K562 (cell line): Measurements from ENCODE around the gene RHBDF2. TPM values are rescaled to one million over a fixed set of nuclear protein-coding genes. Genes with fewer than 3 reads are reported as not detected.
A peak's percentile ranks its signal among the peaks of the same experiment; 100 is the strongest.

ENCODE experiments used
- ARHGAP35 ChIP-seq: fragments of 450-650 bp; IDR thresholded peaks from 2 replicates; pipeline ENCODE4 v1.6.1; 2018; ENCODE audit not compliant: partially characterized antibody
- CEBPB ChIP-seq: fragments of 450-650 bp; IDR thresholded peaks from 2 replicates; pipeline ENCODE4 v1.6.1; 2016; ENCODE audit warnings: missing genetic modification characterization, missing compliant biosample characterization
- CREB5 ChIP-seq: fragments of 250-450 bp; sonication (Bioruptor Pico); IDR thresholded peaks from 2 replicates; pipeline ENCODE4 v1.5.0; 2020; ENCODE audit warnings: mild to moderate bottlenecking
- CTCF ChIP-seq, 3 experiments: IDR thresholded peaks in 2 of 3; conservative IDR thresholded peaks in 1 of 3; 2 replicates each; pipeline ENCODE4 v1.5.1; 2011 to 2012; ENCODE audit warnings: low read length in 3 of 3, mild to moderate bottlenecking in 3 of 3, control low read depth in 2 of 3, improper control_type of control experiment in 1 of 3, inconsistent platforms in 1 of 3, low read depth in 1 of 3, mixed read lengths in 1 of 3, moderate library complexity in 1 of 3; ENCODE audit not compliant: insufficient read depth in 2 of 3
- GABPA ChIP-seq: fragments of 200-800 bp; sonication (Bioruptor generic); conservative IDR thresholded peaks from 2 replicates; pipeline ENCODE4 v1.6.1; 2016; ENCODE audit warnings: low read depth, missing genetic modification characterization, missing compliant biosample characterization
- GTF3C2 ChIP-seq: IDR thresholded peaks from 3 replicates; pipeline ENCODE4 v1.6.1; 2011; ENCODE audit warnings: borderline replicate concordance, mild to moderate bottlenecking, moderate library complexity; ENCODE audit not compliant: insufficient read length; ENCODE audit errors: extremely low read depth
- HOXB6 ChIP-seq: fragments of 250-450 bp; sonication (Bioruptor Pico); IDR thresholded peaks from 2 replicates; pipeline ENCODE4 v1.5.1; 2022; ENCODE audit warnings: mild to moderate bottlenecking, borderline replicate concordance
- MITF ChIP-seq: IDR thresholded peaks from 2 replicates; pipeline ENCODE4 v1.6.1; 2014; ENCODE audit warnings: antibody characterized with exemption
- MTA2 ChIP-seq: fragments of 450-650 bp; IDR thresholded peaks from 2 replicates; pipeline ENCODE4 v1.6.1; 2016; ENCODE audit warnings: low read depth
- NCOA6 ChIP-seq: fragments of 450-650 bp; IDR thresholded peaks from 2 replicates; pipeline ENCODE4 v1.6.1; 2017; ENCODE audit warnings: mild to moderate bottlenecking
- NR0B1 ChIP-seq: fragments of 450-650 bp; IDR thresholded peaks from one replicate; pipeline ENCODE4 v1.6.1; 2018; ENCODE audit warnings: mild to moderate bottlenecking, moderate library complexity; ENCODE audit not compliant: partially characterized antibody
- PHB ChIP-seq: fragments of 250-450 bp; sonication (Bioruptor Pico); IDR thresholded peaks from 2 replicates; pipeline ENCODE4 v1.5.0; 2021
- PTRF ChIP-seq: fragments of 450-650 bp; IDR thresholded peaks from 2 replicates; pipeline ENCODE4 v1.6.1; 2016; ENCODE audit warnings: mild to moderate bottlenecking, missing genetic modification characterization, missing compliant biosample characterization
- TARDBP ChIP-seq: fragments of 450-650 bp; IDR thresholded peaks from 2 replicates; pipeline ENCODE4 v1.6.1; 2016
- ZNF165 ChIP-seq: fragments of 250-450 bp; sonication (Bioruptor Pico); IDR thresholded peaks from 2 replicates; pipeline ENCODE4 v1.4.0; 2020; ENCODE audit warnings: borderline replicate concordance
- polyA plus RNA-seq, 8 experiments: library from polyadenylated mRNA; depleted of rRNA in 4 of 8; stranded (reverse) in 5 of 8; unstranded in 3 of 8; fragments of >200 nt; fragmentation: Nextera tagmentation in 2 of 8; fragmentation: Illumina TruSeq in 1 of 8; extraction: Ambion mirVana in 2 of 8; extraction: Trizol in 1 of 8; gene quantifications; 2 replicates each; pipeline versions ENCODE4 v1.2.1 to v1.2.3, GENCODE V29; 2011 to 2014; ENCODE audit warnings: inconsistent platforms in 1 of 8, missing spikeins in 1 of 8
- total RNA-seq, 7 experiments: library from RNA; depleted of rRNA in 6 of 7; stranded (reverse); fragments of >200 nt in 6 of 7; fragmentation: Illumina TruSeq in 2 of 7; extraction: Trizol in 2 of 7; gene quantifications; 2 replicates each; pipeline versions ENCODE4 v1.2.1 to v1.2.3, GENCODE V29; 2011 to 2021; ENCODE audit warnings: low replicate concordance in 1 of 7

The RHBDF2 gene
- total and polyA plus RNA-seq, 9 of the 15 experiments (the other 6 are each of a cell fraction or from before 2014, with no cell fraction given), result 0.04 to 2.8 (median 1.1) TPM

GRCh38 chr17:76528528-76529223 lies 27.5 kb upstream of the RHBDF2 start (continued):
- TF ChIP-seq CTCF (IDR thresholded peaks at IDR 0.05 in 2 of 3, conservative IDR thresholded peaks at IDR 0.05 in 1 of 3; ENCODE audit: insufficient read depth in 2 of 3, low read depth in 1 of 3, low read length in 3 of 3), result peak; percentile 49 to 56 (median 51); a peak in 5 of 6 replicates
- TF ChIP-seq GTF3C2, result peak; percentile 34
- no peak for TF ChIP-seq ARHGAP35
- TF ChIP-seq CEBPB (tag), result no peak
- TF ChIP-seq TARDBP, result no peak
- TF ChIP-seq GABPA, result no peak
- TF ChIP-seq PTRF, result no peak
- TF ChIP-seq MTA2, result peak; percentile 12; the same call in 1 of the 2 replicates
- TF ChIP-seq NCOA6, result no peak
- TF ChIP-seq CREB5 (CRISPR knock-in tag), result no peak
- no peak for TF ChIP-seq ZNF165 (CRISPR knock-in tag)
- TF ChIP-seq HOXB6 (CRISPR knock-in tag), result no peak
- no peak for TF ChIP-seq NR0B1
- TF ChIP-seq MITF, result no peak
- no peak for TF ChIP-seq PHB (CRISPR knock-in tag)
